GM18868 (cell line): ENCODE data around the gene ADH1C.
"Not testable (repeated sequence)": the region's sequence is repeated elsewhere in the genome, so short reads cannot be mapped to it uniquely, and the experiment has no call there.

Experiments used
- ATAC-seq: cut with Tn5 transposase; IDR thresholded peaks from one replicate; pipeline ENCODE4 v1.9.1; 2021; ENCODE audit warnings: mild to moderate bottlenecking, moderate library complexity; ENCODE audit not compliant: unreplicated experiment

The ADH1C gene

DNA sequence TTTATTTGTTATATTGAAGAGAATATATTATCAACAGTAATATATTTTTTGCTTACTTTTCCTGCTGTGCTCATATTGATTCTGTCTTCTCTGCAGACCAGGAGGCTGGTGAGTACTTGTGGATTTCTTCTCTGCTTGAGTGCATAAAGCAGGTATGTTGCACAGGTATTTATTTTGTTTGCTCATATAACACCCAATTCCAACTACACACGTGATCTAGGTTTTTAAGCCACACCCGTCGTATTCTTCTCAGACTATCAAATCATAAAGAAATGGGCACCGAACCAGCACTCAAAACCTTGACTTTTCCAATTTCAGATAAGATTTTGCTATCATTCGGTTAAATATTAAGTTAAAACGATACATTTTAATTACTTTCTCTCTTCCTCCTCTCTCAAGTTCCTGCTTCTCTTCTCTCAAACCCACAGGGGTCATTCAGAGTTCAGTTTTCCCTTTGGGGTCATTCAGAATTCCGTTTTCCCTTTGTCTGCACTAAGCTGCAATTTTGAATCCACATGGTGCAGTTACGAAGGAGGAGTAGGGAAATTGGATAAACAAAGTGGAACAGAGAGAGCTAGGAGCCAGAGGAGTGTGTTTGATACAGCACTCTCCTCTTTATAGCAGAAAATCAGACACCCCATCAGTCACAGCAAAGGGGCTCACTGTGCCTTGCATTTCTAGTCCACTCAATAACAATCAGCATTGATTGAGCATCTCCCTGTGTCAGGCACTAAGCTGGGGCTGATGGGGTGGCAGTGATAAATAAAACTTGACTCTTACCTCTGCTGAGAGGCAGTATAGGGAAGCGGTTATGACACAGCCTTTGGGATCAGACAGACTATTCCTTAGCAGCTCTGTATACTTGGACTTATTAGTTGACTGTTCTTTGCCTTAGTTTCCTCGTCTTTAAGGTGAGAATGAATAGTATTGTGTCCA, at the start of gene ADH1C:
TSS of gene ADH1C (minus strand) at position 145 of the 936 bp plus-strand sequence. CDS start at position 74, 71 bp downstream.
- no peak for ATAC-seq

- no peak for ATAC-seq
These were observed 48.3 kb upstream of the ADH1C start for GRCh38 chr4:99400831-99401230.

GRCh38 chr4:99399017-99399416, 46.5 kb upstream of the ADH1C start:
- no peak for ATAC-seq

DNA sequence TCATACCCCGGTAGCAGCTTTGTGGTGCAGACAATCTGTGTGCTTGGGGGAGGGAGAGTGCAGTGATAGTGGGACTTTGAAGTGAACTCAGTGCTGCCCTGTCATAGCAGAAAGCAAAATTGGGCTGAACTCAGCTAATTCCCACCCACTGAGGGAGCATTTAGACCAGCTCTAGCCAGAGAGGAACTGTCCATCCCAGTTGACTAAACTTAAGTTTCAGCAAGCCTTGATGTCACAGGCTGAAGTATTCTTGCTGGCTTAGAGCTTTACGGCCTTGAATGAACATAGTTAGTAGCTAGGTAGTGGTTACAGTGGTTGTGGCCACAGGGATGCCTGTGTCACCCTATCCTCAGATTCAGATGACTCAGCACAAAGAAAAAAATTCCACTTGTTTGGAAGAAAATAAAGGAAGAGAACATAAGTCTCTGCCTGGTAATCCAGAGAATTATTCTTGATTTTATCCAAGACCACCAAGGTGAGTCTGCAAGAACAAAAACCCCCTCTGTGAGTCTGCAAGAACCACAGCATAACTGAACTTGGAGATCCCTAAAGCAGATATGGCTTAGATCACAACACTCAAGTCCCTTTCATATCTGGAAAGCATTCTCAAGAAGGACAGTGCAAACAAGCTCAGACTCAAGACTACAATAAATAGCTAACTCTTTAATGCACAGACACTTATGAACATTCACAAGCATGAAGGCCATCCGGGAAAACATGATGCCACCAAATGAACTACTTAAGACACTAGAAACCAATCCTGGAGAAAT, 43.2 kb upstream of the ADH1C start:
- no peak for ATAC-seq

DNA sequence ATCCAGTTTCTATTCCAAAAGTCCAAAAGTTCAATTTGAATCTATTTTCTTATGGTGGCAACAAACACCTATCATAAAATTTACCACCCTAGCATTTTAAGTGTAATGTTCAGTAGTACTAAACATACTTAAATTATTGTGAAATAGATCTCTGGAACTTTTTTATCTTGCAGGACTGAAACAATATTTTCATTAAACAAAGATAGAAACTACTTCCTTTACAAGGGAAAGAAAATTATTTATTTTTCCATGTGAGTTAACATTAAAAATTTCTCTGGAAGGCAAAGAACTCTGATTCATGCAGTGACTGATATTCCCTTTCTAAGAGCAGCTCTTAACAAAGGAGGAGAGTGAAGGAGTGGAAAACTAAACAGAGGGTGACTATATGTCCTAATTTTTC, 42.4 kb upstream of the ADH1C start:
- ATAC-seq: no peak

DNA sequence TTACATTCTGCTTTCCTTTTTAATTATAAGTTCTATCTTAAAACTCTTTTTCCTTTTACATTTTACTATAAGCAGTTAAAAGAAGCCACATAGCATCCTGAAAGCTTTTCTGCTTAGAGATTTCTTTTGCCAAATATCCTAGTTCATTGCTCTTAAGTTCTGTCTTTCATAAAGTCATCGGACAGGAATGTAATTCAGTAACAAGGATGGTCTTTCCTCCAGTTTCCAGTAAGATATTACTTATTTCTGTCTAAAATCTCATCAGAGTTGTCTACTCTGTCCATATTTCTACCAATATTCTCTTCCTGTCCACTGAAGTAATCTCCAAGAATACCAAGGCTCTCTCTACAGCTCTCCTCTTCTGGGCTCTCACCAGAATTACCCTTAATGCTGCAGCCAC, 37.5 kb upstream of the ADH1C start:
- no peak for ATAC-seq

DNA sequence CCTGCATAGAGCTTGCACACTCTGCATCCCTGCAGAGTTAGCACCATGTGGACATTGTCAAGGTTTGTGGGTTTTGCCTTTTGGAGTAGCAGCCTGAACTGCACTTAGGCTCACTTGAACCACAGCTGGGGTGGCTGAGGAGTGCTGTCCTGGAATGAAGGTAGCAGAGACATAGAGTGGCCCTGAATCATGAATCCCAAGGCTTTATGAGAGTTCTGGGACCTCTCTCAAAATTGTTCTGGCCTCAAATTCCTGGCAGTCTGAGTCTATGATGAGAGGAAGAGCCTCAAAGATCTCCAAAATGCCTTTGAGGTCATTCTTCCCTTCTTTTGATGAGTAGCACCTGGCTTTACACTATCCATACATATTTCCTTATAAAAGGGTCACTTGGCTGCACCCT, 37.1 kb upstream of the ADH1C start:
- ATAC-seq: no peak

DNA sequence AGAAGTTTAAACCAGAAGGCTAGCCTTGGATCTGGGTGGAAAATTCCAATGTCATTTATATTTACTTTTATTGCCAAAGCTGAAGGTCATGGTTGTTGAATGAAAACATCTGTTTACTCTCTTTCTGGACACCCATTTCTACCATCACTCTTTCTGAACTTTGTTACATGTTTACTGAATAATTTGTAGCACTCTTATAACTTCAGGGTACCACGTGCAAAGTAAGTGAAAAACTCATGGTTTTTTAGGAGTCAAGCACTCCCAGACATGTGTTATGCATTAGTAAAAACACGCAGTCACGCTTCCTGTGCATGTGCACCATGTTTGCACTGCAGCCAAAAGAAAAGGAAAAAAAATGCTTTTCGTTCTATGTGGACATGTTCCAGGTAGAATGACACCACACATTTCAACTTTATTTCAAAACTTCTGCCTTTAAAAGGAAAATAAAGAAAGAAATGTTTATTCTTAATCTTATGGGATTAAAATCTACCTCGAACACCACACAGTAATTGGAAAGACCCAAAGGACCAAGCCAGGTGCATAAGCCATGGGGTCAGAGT, 31.4 kb upstream of the ADH1C start:
- no peak for ATAC-seq

GRCh38 chr4:99383399-99383798, 30.9 kb upstream of the ADH1C start:
- no peak for ATAC-seq

- no peak for ATAC-seq
These were observed 30.3 kb upstream of the ADH1C start for GRCh38 chr4:99382745-99383360.

GRCh38 chr4:99381588-99382175, 29.1 kb upstream of the ADH1C start:
- ATAC-seq: no peak

GRCh38 chr4:99379571-99379970, 27.0 kb upstream of the ADH1C start:
- no peak for ATAC-seq

- no peak for ATAC-seq
These were observed 26.3 kb upstream of the ADH1C start for GRCh38 chr4:99378876-99379275.

DNA sequence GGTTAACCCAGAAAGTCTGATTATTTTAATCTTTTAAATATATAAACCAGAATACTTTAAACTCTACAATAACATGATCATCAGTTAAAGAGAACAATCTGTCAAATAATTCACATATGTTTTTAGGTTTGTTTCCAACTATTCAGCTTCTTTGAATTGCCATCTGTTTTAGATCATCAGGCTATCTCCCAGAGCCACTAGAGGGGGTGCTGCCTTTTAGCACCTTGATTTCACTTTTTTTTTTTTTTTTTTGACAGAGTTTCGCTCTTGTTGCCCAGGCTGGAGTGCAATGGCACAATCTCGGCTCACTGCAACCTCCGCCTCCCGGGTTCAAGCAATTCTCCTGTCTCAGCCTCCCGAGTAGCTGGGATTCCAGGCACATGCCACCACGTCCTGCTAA, 24.8 kb upstream of the ADH1C start:
- not testable (repeated sequence) for ATAC-seq

DNA sequence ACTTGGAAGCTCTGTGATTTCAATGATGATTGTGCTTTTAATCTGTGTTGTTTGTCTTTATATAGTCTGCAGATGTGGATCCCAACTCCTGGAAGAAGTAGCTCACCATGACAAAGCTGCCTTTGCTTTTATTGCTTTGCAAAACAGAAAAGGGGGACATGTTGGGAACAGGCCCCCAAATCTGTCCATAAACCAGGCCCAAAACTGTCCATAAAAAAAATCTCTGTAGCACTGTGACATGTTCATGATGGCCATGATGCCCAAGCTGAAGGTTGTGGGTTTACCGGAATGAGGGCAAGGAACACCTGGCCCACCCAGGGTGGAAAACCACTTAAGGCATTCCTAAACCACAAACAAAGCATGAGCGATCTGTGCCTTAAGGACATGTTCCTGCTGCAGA, 19.9 kb upstream of the ADH1C start:
- ATAC-seq: not testable (repeated sequence)

GRCh38 chr4:99367817-99368216, 15.3 kb upstream of the ADH1C start:
- ATAC-seq: not testable (repeated sequence)

DNA sequence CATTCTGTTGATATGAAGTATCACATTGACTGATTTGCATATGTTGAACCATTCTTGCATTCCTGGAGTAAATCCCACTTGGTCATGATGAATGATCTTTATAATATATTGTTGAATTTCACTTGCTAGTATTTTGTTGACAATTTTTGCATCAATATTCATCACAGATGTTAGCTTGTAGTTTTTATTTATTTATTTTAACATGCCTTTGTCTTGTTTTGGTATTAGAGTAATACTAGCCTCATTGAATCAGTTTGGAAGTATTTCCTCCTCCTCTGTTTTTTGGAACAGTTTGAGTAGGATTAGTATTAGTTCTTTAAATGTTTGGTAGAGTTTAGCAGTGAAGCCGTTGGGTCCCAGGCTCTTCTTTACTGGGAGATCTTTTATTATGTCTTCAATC, 13.9 kb upstream of the ADH1C start:
- ATAC-seq: no peak

DNA sequence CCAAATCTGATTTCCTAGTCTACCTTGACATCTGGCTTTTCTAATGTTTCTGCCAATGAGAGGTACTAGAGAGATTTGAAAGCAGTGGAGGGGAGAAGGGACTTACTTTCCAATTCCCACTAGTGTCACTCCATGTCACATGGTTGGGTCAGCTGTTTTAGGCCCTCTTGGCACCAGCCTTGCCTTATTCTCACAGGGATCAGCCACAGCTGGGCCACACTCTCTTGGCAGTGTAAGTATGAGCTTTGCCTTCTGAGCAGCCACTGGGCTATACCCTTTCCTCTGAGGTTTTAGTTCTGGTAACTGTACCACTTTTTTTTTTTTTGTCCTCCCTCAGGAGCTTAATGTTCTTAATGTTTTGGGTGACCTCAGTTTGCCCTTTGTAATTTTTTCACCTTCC, 10.2 kb upstream of the ADH1C start:
- no peak for ATAC-seq

- ATAC-seq: no peak
These were observed 9.3 kb upstream of the ADH1C start for GRCh38 chr4:99361899-99362275.

DNA sequence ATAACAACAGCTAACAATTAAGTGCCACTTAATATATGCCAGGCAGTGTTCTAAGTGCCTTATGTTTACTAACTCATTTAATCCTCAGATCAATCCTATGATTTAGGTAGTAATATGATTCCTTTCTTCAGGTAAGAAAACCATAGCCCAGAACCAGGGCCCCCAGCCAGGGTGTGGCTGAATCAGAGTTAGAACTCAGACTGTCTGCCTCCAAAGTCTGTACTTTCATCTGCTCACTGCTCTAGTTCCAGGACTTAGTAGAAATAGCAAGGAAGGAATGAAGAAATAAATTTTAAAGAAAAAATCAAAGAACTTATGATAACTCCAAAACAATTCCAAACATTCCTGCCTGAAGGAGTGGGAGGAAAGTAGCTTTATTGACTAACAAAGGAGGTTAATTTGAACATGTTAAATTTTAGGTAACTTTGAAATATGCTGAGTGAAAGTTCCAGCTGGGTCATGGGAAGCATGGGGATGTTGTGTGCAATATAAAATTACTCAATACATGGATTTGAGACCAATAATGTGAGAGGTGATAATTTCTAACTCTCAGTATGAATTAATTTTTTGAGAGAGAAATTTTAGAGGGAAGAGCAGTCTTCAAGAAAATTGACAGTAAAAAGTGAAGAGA, 8.8 kb upstream of the ADH1C start:
- ATAC-seq: no peak
